Measurements from ENCODE around the gene LASP1. TPM values are rescaled to one million over a fixed set of nuclear protein-coding genes. Genes with fewer than 3 reads are reported as not detected.

LASP1 gene
- total RNA-seq, 4 donors from 2014 or later: 117 to 553 (median 307) TPM

DNA sequence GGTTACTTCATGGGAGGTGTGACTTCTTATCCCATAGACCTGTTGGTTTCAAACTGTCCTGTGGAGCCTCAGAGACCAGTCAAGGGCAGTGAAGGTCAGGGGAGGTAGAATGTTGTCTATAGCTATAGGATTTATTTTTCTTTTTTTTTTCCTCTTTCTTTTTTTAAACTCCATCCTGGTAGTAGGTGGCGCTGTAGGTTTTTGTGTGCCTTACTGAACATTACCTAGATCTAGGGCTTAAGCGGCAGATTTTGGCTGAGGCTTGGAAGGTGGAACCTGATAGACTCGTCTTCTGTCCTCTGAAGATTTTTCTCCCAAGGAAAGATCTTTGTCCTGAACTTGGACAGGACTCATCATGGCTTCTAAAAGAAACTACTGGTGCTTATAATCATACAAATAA is 47.4 kb downstream of the LASP1 start:
- no peak overlapping the region for H3K27ac ChIP-seq
- peaks cover 18 to 51% (median 22%) of the 10 kb centered on the region in 4 donors for H3K4me1 ChIP-seq
- no peaks in the 10 kb centered on the region for H3K27me3 ChIP-seq
- WGBS, 2 donors (ENCODE audit: low coverage in 1 of 2): 88 to 92% methylated on average over 3 of the region's 3 CpGs
- in situ Hi-C loops (cut with MboI; ENCODE audit: low pct_ligation_motif_present in 1 of 4, low pct_unique_long_range_greater_than_20kb in 1 of 4, low sequenced_read_pairs in 3 of 4): no loop called here
- no peak for DNase-seq
- intact Hi-C loops (cut with DNase I; ENCODE audit: low total_unique reads): no loop called here
- no peak for TF ChIP-seq EP300 (IDR thresholded peaks at IDR 0.05; ENCODE audit: low read depth)
- TF ChIP-seq, protein P1, sequence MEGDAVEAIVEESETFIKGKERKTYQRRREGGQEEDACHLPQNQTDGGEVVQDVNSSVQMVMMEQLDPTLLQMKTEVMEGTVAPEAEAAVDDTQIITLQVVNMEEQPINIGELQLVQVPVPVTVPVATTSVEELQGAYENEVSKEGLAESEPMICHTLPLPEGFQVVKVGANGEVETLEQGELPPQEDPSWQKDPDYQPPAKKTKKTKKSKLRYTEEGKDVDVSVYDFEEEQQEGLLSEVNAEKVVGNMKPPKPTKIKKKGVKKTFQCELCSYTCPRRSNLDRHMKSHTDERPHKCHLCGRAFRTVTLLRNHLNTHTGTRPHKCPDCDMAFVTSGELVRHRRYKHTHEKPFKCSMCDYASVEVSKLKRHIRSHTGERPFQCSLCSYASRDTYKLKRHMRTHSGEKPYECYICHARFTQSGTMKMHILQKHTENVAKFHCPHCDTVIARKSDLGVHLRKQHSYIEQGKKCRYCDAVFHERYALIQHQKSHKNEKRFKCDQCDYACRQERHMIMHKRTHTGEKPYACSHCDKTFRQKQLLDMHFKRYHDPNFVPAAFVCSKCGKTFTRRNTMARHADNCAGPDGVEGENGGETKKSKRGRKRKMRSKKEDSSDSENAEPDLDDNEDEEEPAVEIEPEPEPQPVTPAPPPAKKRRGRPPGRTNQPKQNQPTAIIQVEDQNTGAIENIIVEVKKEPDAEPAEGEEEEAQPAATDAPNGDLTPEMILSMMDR (IDR thresholded peaks at IDR 0.05): no peak
- TF ChIP-seq POLR2A (IDR thresholded peaks at IDR 0.05): no peak
- no peak for TF ChIP-seq POLR2AphosphoS5 (IDR thresholded peaks at IDR 0.05)
- H3K4me3 ChIP-seq: no peak overlapping the region
- peaks cover 0 to 55% (median 21%) of the 10 kb centered on the region in 4 donors for H3K36me3 ChIP-seq
- no peaks in the 10 kb centered on the region for H3K9me3 ChIP-seq

GRCh38 chr17:38918129-38918913 is 48.5 kb downstream of the LASP1 start:
- intact Hi-C loops (cut with DNase I; ENCODE audit: low total_unique reads): no loop called here
- no peaks in the 10 kb centered on the region for H3K27me3 ChIP-seq
- H3K4me3 ChIP-seq: no peak overlapping the region
- in situ Hi-C loops (cut with MboI; ENCODE audit: low pct_ligation_motif_present in 1 of 4, low pct_unique_long_range_greater_than_20kb in 1 of 4, low sequenced_read_pairs in 3 of 4): no loop called here
- no peak overlapping the region for H3K27ac ChIP-seq
- 79 to 85% methylated on average over 16 to 37 of the region's 37 CpGs for WGBS, 2 donors (ENCODE audit: low coverage in 1 of 2)
- no peaks in the 10 kb centered on the region for H3K9me3 ChIP-seq
- TF ChIP-seq POLR2A (IDR thresholded peaks at IDR 0.05) (no peak), POLR2AphosphoS5 (IDR thresholded peaks at IDR 0.05) (no peak), EP300 (IDR thresholded peaks at IDR 0.05; ENCODE audit: low read depth) (no peak)
- H3K4me1 ChIP-seq: peaks cover 25 to 51% (median 27%) of the 10 kb centered on the region in 4 donors
- DNase-seq: no peak
- H3K36me3 ChIP-seq: peaks cover 0 to 55% (median 21%) of the 10 kb centered on the region in 4 donors

GRCh38 chr17:38918916-38919315 is 49.1 kb downstream of the LASP1 start:
- Histone ChIP-seq H3K36me3 (peaks cover 0 to 55% (median 21%) of the 10 kb centered on the region in 4 donors), H3K9me3 (no peaks in the 10 kb centered on the region), H3K4me1 (peaks cover 27 to 54% (median 28%) of the 10 kb centered on the region in 4 donors), H3K4me3 (no peak overlapping the region), H3K27ac (peak overlapping the region in 1 of 4 donors; percentile 75), H3K27me3 (no peaks in the 10 kb centered on the region)
- no peak for TF ChIP-seq EP300 (IDR thresholded peaks at IDR 0.05; ENCODE audit: low read depth)
- TF ChIP-seq POLR2AphosphoS5 (IDR thresholded peaks at IDR 0.05): no peak
- TF ChIP-seq, protein P1 (IDR thresholded peaks at IDR 0.05): no peak
- TF ChIP-seq POLR2A (IDR thresholded peaks at IDR 0.05): no peak
- in situ Hi-C loops (cut with MboI; ENCODE audit: low pct_ligation_motif_present in 1 of 4, low pct_unique_long_range_greater_than_20kb in 1 of 4, low sequenced_read_pairs in 3 of 4): no loop called here
- no peak for DNase-seq
- WGBS, 2 donors (ENCODE audit: low coverage in 1 of 2): 91 to 96% methylated on average over 3 to 5 of the region's 5 CpGs
- intact Hi-C loops (cut with DNase I; ENCODE audit: low total_unique reads): no loop called here

DNA sequence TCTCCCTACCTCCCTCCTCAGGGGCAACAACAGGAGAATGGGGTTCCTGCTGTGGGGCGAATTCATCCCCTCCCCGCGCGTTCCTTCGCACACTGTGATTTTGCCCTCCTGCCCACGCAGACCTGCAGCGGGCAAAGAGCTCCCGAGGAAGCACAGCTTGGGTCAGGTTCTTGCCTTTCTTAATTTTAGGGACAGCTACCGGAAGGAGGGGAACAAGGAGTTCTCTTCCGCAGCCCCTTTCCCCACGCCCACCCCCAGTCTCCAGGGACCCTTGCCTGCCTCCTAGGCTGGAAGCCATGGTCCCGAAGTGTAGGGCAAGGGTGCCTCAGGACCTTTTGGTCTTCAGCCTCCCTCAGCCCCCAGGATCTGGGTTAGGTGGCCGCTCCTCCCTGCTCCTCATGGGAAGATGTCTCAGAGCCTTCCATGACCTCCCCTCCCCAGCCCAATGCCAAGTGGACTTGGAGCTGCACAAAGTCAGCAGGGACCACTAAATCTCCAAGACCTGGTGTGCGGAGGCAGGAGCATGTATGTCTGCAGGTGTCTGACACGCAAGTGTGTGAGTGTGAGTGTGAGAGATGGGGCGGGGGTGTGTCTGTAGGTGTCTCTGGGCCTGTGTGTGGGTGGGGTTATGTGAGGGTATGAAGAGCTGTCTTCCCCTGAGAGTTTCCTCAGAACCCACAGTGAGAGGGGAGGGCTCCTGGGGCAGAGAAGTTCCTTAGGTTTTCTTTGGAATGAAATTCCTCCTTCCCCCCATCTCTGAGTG is 49.6 kb downstream of the LASP1 start:
- TF ChIP-seq, protein P1 (IDR thresholded peaks at IDR 0.05): no peak
- no peak for TF ChIP-seq POLR2AphosphoS5 (IDR thresholded peaks at IDR 0.05)
- no peak for TF ChIP-seq POLR2A (IDR thresholded peaks at IDR 0.05)
- TF ChIP-seq EP300 (IDR thresholded peaks at IDR 0.05; ENCODE audit: low read depth): no peak
- in situ Hi-C loops (cut with MboI; ENCODE audit: low pct_ligation_motif_present in 1 of 4, low pct_unique_long_range_greater_than_20kb in 1 of 4, low sequenced_read_pairs in 3 of 4): no loop called here
- H3K36me3 ChIP-seq: peaks cover 0 to 52% (median 21%) of the 10 kb centered on the region in 4 donors
- no peak for DNase-seq
- WGBS, 2 donors (ENCODE audit: low coverage in 1 of 2): 80 to 97% methylated on average over 1 to 16 of the region's 16 CpGs
- H3K9me3 ChIP-seq: no peaks in the 10 kb centered on the region
- no peaks in the 10 kb centered on the region for H3K27me3 ChIP-seq
- intact Hi-C loops (cut with DNase I; ENCODE audit: low total_unique reads): no loop called here
- no peak overlapping the region for H3K4me3 ChIP-seq
- peaks cover 22 to 49% (median 25%) of the 10 kb centered on the region in 4 donors for H3K4me1 ChIP-seq
- H3K27ac ChIP-seq: peak overlapping the region in 1 of 4 donors; percentile 75

All from transverse colon (tissue), 4 donors.